ENCODE data around the gene GDPD4.

GDPD4 gene

DNA sequence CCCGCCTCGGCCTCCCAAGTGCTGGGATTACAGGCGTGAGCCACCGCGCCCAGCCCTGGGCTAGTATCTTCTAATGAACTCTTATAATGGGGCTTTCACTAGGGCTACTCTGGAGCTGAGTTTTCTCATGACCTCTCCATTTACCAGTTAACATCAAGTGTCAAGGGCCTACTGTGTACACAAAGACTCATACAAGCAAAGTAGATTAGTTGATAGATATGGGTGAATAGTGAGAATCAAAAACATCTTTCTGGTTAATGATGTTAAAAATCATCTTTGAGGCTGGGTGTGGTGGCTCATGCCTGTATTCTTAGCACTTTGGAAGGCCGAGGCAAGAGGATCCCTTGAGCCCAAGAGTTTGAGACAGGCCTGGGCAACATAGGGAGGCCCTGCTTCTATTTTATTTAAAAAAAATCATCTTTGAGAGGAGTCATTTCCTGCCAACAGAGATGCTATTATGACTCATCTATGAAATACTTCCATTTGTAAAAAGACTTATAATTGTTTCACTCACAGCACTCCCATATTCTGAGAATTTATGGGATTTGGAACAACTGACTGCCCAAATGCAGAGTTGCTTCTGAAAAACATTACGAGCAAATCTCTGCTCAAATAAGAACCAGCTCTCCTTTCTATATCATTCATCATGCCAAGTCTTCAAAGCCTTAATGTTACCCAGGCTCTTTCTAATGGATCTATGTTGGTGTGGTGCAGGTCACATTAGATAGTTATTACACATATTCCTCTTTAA, 57.0 kb downstream of the GDPD4 start:
- H3K4me1 ChIP-seq: no peaks in the 10 kb centered on the region
- DNase-seq: no peak
- H3K4me3 ChIP-seq (ENCODE audit: low read depth, low read length): no peak overlapping the region
- H3K9me3 ChIP-seq: no peaks in the 10 kb centered on the region
- no peaks in the 10 kb centered on the region for H3K27me3 ChIP-seq
- no peaks in the 10 kb centered on the region for H3K36me3 ChIP-seq
- TF ChIP-seq, protein P1, sequence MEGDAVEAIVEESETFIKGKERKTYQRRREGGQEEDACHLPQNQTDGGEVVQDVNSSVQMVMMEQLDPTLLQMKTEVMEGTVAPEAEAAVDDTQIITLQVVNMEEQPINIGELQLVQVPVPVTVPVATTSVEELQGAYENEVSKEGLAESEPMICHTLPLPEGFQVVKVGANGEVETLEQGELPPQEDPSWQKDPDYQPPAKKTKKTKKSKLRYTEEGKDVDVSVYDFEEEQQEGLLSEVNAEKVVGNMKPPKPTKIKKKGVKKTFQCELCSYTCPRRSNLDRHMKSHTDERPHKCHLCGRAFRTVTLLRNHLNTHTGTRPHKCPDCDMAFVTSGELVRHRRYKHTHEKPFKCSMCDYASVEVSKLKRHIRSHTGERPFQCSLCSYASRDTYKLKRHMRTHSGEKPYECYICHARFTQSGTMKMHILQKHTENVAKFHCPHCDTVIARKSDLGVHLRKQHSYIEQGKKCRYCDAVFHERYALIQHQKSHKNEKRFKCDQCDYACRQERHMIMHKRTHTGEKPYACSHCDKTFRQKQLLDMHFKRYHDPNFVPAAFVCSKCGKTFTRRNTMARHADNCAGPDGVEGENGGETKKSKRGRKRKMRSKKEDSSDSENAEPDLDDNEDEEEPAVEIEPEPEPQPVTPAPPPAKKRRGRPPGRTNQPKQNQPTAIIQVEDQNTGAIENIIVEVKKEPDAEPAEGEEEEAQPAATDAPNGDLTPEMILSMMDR (IDR thresholded peaks at IDR 0.05; ENCODE audit: low read depth, low read length): no peak

DNA sequence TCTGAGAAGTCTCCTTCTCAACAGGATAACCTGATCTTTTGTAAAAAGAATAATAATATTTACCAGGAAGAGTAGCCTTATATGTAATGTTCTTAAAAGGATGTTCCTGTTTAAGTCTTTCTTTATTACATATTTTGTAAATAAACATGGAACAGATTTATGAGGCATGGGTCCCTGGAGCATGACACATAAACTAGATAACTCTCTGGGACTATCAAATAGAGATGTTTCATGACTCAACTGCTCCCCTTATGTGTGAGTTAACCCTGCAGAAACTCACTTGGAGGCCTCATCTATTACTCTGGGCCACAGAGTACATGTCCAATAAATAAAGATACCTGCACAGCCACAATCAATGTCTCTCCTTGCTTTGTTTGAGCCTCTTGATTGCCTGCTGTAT, 64.6 kb downstream of the GDPD4 start:
- TF ChIP-seq, protein P1 (IDR thresholded peaks at IDR 0.05; ENCODE audit: low read depth, low read length): no peak
- Histone ChIP-seq H3K36me3 (no peaks in the 10 kb centered on the region), H3K4me3 (ENCODE audit: low read depth, low read length) (no peak overlapping the region), H3K27me3 (no peaks in the 10 kb centered on the region), H3K9me3 (no peaks in the 10 kb centered on the region), H3K4me1 (no peaks in the 10 kb centered on the region)
- DNase-seq: no peak

DNA sequence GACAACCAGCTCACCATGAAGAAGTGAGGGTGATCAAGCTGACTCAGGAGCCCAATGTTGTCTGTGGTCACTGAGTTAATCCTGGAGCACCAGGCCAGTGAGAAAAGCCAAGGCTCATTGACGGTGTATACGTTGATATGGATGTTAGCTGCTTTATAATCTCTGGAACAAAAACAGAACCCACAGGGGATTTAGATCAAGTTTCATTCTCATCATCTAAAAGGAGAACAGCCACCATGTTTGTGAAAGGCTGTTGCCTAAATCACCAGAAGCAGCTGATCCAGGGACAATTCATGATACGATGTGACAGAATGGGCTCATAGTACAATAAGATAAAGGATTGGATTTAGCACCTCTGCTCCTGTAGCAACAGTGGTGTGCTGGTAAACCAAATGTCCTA, 68.5 kb downstream of the GDPD4 start:
- Histone ChIP-seq H3K27me3 (no peaks in the 10 kb centered on the region), H3K4me1 (no peaks in the 10 kb centered on the region), H3K36me3 (no peaks in the 10 kb centered on the region), H3K4me3 (ENCODE audit: low read depth, low read length) (no peak overlapping the region), H3K9me3 (no peaks in the 10 kb centered on the region)
- TF ChIP-seq, protein P1 (IDR thresholded peaks at IDR 0.05; ENCODE audit: low read depth, low read length): no peak
- DNase-seq: no peak

- Histone ChIP-seq H3K4me1 (no peaks in the 10 kb centered on the region), H3K27me3 (no peaks in the 10 kb centered on the region), H3K36me3 (no peaks in the 10 kb centered on the region), H3K4me3 (ENCODE audit: low read depth, low read length) (no peak overlapping the region), H3K9me3 (no peaks in the 10 kb centered on the region)
- TF ChIP-seq, protein P1 (IDR thresholded peaks at IDR 0.05; ENCODE audit: low read depth, low read length): no peak
- DNase-seq: no peak
These were observed 69.2 kb downstream of the GDPD4 start for GRCh38 chr11:77232242-77232641.

- Histone ChIP-seq H3K36me3 (no peaks in the 10 kb centered on the region), H3K4me3 (ENCODE audit: low read depth, low read length) (no peak overlapping the region), H3K9me3 (no peaks in the 10 kb centered on the region), H3K27me3 (no peaks in the 10 kb centered on the region), H3K4me1 (no peaks in the 10 kb centered on the region)
- no peak for DNase-seq
- TF ChIP-seq, protein P1 (IDR thresholded peaks at IDR 0.05; ENCODE audit: low read depth, low read length): no peak
These were observed 69.7 kb downstream of the GDPD4 start for GRCh38 chr11:77231800-77232199.

GRCh38 chr11:77230878-77231605, 70.4 kb downstream of the GDPD4 start:
- Histone ChIP-seq H3K4me1 (no peaks in the 10 kb centered on the region), H3K36me3 (no peaks in the 10 kb centered on the region), H3K27me3 (no peaks in the 10 kb centered on the region), H3K4me3 (ENCODE audit: low read depth, low read length) (no peak overlapping the region), H3K9me3 (no peaks in the 10 kb centered on the region)
- DNase-seq: no peak
- TF ChIP-seq, protein P1 (IDR thresholded peaks at IDR 0.05; ENCODE audit: low read depth, low read length): no peak
